Stimulated activated CD8-positive, alpha-beta memory T cell treated with anti-CD3 and anti-CD28 coated beads, Interleukin-15, amount 100 ng/mL, for 4 hours (primary cell): Measurements from ENCODE around the gene SPDYC.

Experiments
- DNase-seq, 2 donors: peaks; one replicate each; pipeline ENCODE4 v3.0.0-alpha.2; 2020; ENCODE audit warnings: low read depth in 2 of 2

Gene SPDYC

GRCh38 chr11:65170058-65170534 is at the start of gene SPDYC:
SPDYC (plus strand) TSS chr11:65170233; CDS start chr11:65171358, 1,125 bp downstream.
- no peak for DNase-seq

- no peak for DNase-seq
Observed at GRCh38 chr11:65120831-65121230, 49.2 kb upstream of the SPDYC start.

DNA sequence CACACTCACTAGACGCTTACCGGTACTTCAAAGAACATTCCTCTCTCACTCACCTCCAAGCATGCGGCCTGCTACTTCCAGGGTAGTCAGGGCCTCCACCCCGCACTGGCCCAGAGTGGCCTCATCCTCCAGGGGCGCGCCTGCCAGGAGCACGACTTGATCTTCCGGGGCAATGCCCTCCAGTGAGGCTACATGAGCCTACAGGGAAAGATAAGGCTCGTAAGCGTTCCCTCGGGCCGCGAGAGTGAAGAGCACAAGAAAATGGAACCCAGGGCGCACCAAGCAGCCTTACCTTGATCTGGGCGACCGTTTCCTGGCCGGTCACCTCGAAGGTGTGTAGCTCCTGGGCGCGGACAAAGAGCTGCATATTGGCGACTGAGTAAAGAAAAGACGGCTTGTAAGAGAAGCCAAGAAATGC is 48.6 kb upstream of the SPDYC start:
- no peak for DNase-seq

- peak; percentile 98 for DNase-seq
Observed at GRCh38 chr11:65121865-65122696, 48.0 kb upstream of the SPDYC start, which contains the start of the genes FAU and MRPL49. FAU (minus strand) TSS chr11:65122134; CDS start chr11:65121813, 321 bp downstream. MRPL49 (plus strand) TSS chr11:65122321; CDS start chr11:65122347, 26 bp downstream.

DNA sequence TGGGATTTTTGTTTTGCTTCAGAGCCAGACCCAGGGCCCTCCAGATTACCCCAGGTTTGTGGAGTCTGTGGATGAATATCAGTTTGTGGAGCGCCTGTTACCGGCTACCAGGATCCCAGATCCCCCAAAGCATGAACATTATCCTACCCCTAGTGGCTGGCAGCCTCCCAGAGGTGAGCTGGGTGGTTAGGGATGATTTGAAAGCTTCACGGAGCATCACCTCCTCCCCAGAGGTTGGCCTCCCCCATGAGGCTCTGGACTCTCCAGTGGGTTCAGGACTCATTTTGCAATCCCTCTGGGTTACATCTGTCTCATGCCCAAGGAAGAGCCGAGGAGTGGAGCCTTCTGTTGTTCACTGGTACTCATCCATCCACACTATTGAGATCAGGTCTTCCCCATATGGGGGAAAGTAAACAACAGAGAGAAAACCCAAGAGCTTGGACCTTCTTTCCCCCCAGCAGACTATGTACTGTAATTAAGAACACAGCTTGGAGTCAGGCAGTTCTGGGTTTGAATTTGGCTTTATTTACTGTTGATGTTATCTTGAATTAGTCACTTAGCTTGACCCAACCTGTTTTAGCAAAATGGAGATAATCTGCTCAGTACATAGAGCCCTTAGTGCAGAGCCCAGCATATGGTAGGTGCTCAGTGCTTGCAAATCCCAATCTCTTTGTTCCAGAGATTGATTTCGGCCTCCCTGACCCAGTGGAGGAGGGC is 45.4 kb upstream of the SPDYC start:
- DNase-seq = no peak

GRCh38 chr11:65125197-65126056 is 44.6 kb upstream of the SPDYC start:
- DNase-seq = no peak

- no peak for DNase-seq
Observed at GRCh38 chr11:65126624-65127274, 43.3 kb upstream of the SPDYC start.

DNA sequence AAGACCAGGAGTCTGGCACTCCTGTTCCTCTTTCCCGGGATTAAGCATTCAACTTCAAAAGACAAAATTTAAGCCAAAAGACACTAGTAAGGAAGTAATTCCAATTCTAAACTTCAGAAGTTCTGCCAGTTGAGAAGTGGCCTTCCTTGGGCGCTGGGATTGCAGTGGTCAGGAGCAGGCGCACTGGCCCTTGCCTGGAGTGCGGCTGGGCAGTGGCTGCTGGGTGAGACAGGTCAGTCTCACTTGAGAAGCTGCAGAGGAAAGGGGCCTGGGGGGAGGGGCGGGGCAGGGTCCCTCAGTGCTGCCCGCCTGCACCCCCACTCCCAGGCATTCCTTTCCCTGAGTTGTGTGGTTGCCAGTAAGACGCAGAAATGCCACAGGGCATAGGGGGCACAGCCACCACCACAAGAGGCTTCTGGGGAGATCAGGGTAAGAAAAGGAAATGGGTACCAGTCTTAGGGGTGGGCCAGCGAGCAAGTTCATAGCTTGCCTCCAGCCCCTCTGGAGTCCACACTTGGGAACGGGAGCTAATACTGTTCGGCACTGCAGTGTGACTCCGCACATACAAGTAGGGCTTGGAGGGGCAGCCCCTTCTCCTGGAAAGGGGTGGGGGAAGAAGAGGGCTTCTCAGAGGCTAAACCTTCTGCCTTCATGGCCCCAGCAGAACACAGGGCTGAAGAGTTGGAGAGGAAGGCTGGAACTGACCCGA is 42.4 kb upstream of the SPDYC start:
- no peak for DNase-seq

- no peak for DNase-seq
Observed at GRCh38 chr11:65128182-65129145, 41.6 kb upstream of the SPDYC start.

DNA sequence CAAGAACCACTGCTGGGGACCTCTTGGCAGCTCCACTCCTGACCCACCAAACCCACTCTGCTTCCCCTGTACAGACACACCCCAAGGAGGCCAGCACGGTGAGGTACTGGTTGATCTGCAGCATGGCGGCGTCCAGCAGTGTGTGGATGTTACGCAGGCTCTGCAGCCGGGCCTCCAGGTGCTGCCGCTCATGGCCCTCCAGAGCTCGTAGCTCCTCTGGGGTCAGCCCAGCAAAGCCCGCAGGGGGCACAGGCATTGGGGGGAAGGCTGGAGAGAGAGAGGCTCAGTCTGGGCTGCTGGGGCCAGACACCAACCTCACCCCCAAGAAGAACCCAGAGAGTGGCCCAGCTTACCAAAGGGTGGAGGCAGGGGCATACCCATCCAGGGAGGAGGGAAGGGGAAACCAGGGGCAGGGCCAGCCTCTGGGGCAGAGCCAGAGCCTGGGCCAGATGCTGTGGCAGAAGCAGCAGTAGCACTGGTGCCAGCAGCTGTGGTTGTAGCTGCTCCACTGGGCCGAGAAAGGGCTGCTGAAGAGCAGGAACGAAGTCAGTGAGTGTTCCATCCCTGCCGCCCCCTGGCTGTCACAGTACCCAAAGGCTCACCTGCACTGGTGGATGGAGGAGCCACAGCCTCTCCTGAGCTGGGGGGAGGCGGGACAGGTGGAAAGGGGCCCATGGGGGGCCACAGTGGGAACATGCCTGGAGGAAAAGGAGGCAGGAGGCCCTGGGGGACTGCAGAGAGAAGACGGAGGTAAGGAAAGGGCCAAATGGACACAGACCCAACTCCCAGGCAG is 40.2 kb upstream of the SPDYC start:
- no peak for DNase-seq

- no peak for DNase-seq
Observed at GRCh38 chr11:65130631-65131416, 39.2 kb upstream of the SPDYC start.

- DNase-seq = no peak
Observed at GRCh38 chr11:65131417-65131776, 38.6 kb upstream of the SPDYC start.

- no peak for DNase-seq
Observed at GRCh38 chr11:65131895-65132237, 38.2 kb upstream of the SPDYC start.

GRCh38 chr11:65132238-65132987 is 37.6 kb upstream of the SPDYC start:
- DNase-seq = no peak

GRCh38 chr11:65132988-65133700 is 36.9 kb upstream of the SPDYC start:
- DNase-seq = no peak

DNA sequence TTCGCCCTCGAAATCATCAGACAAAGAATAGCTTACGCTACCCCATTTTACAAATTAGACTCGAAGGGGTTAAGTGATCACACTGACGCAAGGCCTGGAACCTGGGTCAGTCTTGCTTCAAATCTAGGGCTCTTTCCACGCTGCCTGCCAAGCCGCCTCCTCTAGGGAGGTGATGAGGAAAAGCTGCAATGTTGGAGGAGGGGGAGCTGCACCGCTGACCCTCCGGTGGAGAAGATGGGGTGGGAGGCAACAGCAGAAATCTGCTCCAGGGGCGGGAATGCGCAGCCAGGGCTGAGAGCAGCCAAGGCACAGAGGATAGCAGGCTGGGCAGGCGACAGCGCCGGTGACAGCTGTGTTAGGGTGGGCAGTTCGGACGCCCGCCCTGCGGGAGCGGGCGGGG is 36.3 kb upstream of the SPDYC start:
- no peak for DNase-seq
